H9 (cell line): ENCODE measurements around the gene KIF15. TPM values are rescaled to one million over a fixed set of nuclear protein-coding genes. Genes with fewer than 3 reads are reported as not detected.

Source experiments
- DNase-seq: peaks from one replicate; pipeline ENCODE4 v3.0.0-alpha.2; 2017
- H2AFZ ChIP-seq: one replicate; pipeline ENCODE4 v1.6.1; 2013; ENCODE audit warnings: mild to moderate bottlenecking, low read length, control low read depth, moderate library complexity
- H2AK5ac ChIP-seq: 2 replicates; pipeline ENCODE4 v1.6.1; 2013; ENCODE audit warnings: low read length, control low read depth, mixed read lengths; ENCODE audit not compliant: insufficient read length
- H2BK120ac ChIP-seq: one replicate; pipeline ENCODE4 v1.6.1; 2013; ENCODE audit warnings: low read depth, mild to moderate bottlenecking, low read length, control low read depth, inconsistent platforms; ENCODE audit not compliant: poor library complexity, severe bottlenecking
- H2BK12ac ChIP-seq: 2 replicates; pipeline ENCODE4 v1.6.1; 2013; ENCODE audit warnings: low read length, control low read depth, mixed read lengths, low read depth; ENCODE audit not compliant: insufficient read length
- H2BK15ac ChIP-seq: 2 replicates; pipeline ENCODE4 v1.6.1; 2013; ENCODE audit warnings: low read depth, low read length, control low read depth
- H2BK20ac ChIP-seq: one replicate; pipeline ENCODE4 v1.6.1; 2013; ENCODE audit warnings: low read depth, mild to moderate bottlenecking, low read length, control low read depth, inconsistent platforms; ENCODE audit not compliant: poor library complexity, severe bottlenecking
- H2BK5ac ChIP-seq: 2 replicates; pipeline ENCODE4 v1.6.1; 2013; ENCODE audit warnings: low read length, control low read depth, mixed read lengths; ENCODE audit not compliant: insufficient read length
- H3K14ac ChIP-seq: 2 replicates; pipeline ENCODE4 v1.6.1; 2013; ENCODE audit warnings: low read length, control low read depth; ENCODE audit not compliant: insufficient read depth
- H3K18ac ChIP-seq: 2 replicates; pipeline ENCODE4 v1.6.1; 2013; ENCODE audit warnings: low read depth, mild to moderate bottlenecking, mixed read lengths, low read length, control low read depth; ENCODE audit not compliant: insufficient read length
- H3K23ac ChIP-seq: 2 replicates; pipeline ENCODE4 v1.6.1; 2013; ENCODE audit warnings: low read length, control low read depth, mixed read lengths, low read depth; ENCODE audit not compliant: insufficient read length
- H3K23me2 ChIP-seq: 2 replicates; pipeline ENCODE4 v1.6.1; 2013; ENCODE audit warnings: low read depth, mild to moderate bottlenecking, mixed read lengths, low read length, control low read depth; ENCODE audit not compliant: insufficient read length, poor library complexity, severe bottlenecking
- H3K27ac ChIP-seq: 2 replicates; pipeline ENCODE4 v1.5.1; 2013; ENCODE audit warnings: low read length, control low read depth, mixed read lengths, low read depth; ENCODE audit not compliant: insufficient read length
- H3K27me3 ChIP-seq: 2 replicates; pipeline ENCODE4 v1.6.1; 2013; ENCODE audit warnings: low read length, control low read depth, inconsistent platforms; ENCODE audit not compliant: insufficient read depth
- H3K4ac ChIP-seq: 2 replicates; pipeline ENCODE4 v1.6.1; 2013; ENCODE audit warnings: low read depth, mild to moderate bottlenecking, control low read depth, inconsistent platforms, low read length, moderate library complexity
- H3K4me1 ChIP-seq: 2 replicates; pipeline ENCODE4 v1.6.1; 2013; ENCODE audit warnings: low read length, control low read depth, inconsistent platforms; ENCODE audit not compliant: insufficient read depth
- H3K4me2 ChIP-seq: 2 replicates; pipeline ENCODE4 v1.6.1; 2013; ENCODE audit warnings: low read length, control low read depth, mixed read lengths; ENCODE audit not compliant: insufficient read length, insufficient read depth
- H3K56ac ChIP-seq: 2 replicates; pipeline ENCODE4 v1.6.1; 2013; ENCODE audit warnings: low read depth, mild to moderate bottlenecking, mixed read lengths, low read length, control low read depth; ENCODE audit not compliant: insufficient read length
- H3K79me1 ChIP-seq: 2 replicates; pipeline ENCODE4 v1.6.1; 2013; ENCODE audit warnings: low read depth, mild to moderate bottlenecking, moderate library complexity, low read length, control low read depth, inconsistent platforms; ENCODE audit not compliant: insufficient read depth, poor library complexity, severe bottlenecking
- H3K79me2 ChIP-seq: 2 replicates; pipeline ENCODE4 v1.6.1; 2013; ENCODE audit warnings: low read length, control low read depth, inconsistent platforms; ENCODE audit not compliant: insufficient read depth
- H3K9ac ChIP-seq: 2 replicates; pipeline ENCODE4 v1.6.1; 2013; ENCODE audit warnings: low read length, control low read depth, mixed read lengths; ENCODE audit not compliant: insufficient read length; ENCODE audit errors: extremely low read depth
- H3K9me3 ChIP-seq: one replicate; pipeline ENCODE4 v1.6.1; 2013; ENCODE audit warnings: low read depth, low read length, inconsistent platforms; ENCODE audit not compliant: control insufficient read depth
- H3T11ph ChIP-seq: one replicate; pipeline ENCODE4 v1.6.1; 2013; ENCODE audit warnings: mild to moderate bottlenecking, low read length, control low read depth, inconsistent platforms
- H4K20me1 ChIP-seq: one replicate; pipeline ENCODE4 v1.6.1; 2013; ENCODE audit not compliant: control insufficient read depth, insufficient read length, insufficient read depth
- H4K5ac ChIP-seq: 2 replicates; pipeline ENCODE4 v1.6.1; 2013; ENCODE audit warnings: low read depth, mild to moderate bottlenecking, mixed read lengths, low read length, control low read depth; ENCODE audit not compliant: insufficient read length
- H4K8ac ChIP-seq: replicated peaks from 2 replicates; pipeline ENCODE4 v1.6.1; 2013; ENCODE audit warnings: low read length, control low read depth, mixed read lengths, low read depth; ENCODE audit not compliant: insufficient read length
- H4K91ac ChIP-seq: 2 replicates; pipeline ENCODE4 v1.6.1; 2013; ENCODE audit warnings: low read depth, mild to moderate bottlenecking, moderate library complexity, mixed read lengths, low read length, control low read depth; ENCODE audit not compliant: insufficient read length
- H3K27ac Mint-ChIP-seq, 3 experiments: 2 replicates in 2 of 3; 3 replicates in 1 of 3; pipeline ENCODE4 v1.8.0; 2020 to 2021; ENCODE audit warnings: mixed read lengths in 3 of 3, mild to moderate bottlenecking in 1 of 3, moderate library complexity in 1 of 3
- H3K27me3 Mint-ChIP-seq: 2 replicates; pipeline ENCODE4 v1.8.0; 2021; ENCODE audit warnings: low read depth, mild to moderate bottlenecking, moderate library complexity, mixed read lengths
- H3K36me3 Mint-ChIP-seq, 3 experiments: 2 replicates in 2 of 3; 3 replicates in 1 of 3; pipeline ENCODE4 v1.8.0; 2020 to 2021; ENCODE audit warnings: low read depth in 3 of 3, mixed read lengths in 3 of 3; ENCODE audit not compliant: insufficient read depth in 1 of 3
- H3K4me1 Mint-ChIP-seq, 2 experiments: 2 replicates each; pipeline ENCODE4 v1.8.0; 2020; ENCODE audit warnings: mixed read lengths in 2 of 2
- H3K4me3 Mint-ChIP-seq, 2 experiments: 2 replicates in 1 of 2; 3 replicates in 1 of 2; pipeline ENCODE4 v1.8.0; 2020 to 2021; ENCODE audit warnings: mild to moderate bottlenecking in 2 of 2, mixed read lengths in 2 of 2, moderate library complexity in 1 of 2
- H3K9me3 Mint-ChIP-seq, 2 experiments: 2 replicates in 1 of 2; 3 replicates in 1 of 2; pipeline ENCODE4 v1.8.0; 2020; ENCODE audit warnings: mild to moderate bottlenecking in 2 of 2, mixed read lengths in 2 of 2, moderate library complexity in 1 of 2
- CTCF ChIP-seq: fragments of 200-600 bp; sonication (generic); conservative IDR thresholded peaks from 3 replicates; pipeline ENCODE4 v1.8.0; 2021; ENCODE audit warnings: antibody characterized with exemption, mild to moderate bottlenecking
- WGBS: extraction: QIAGEN DNeasy Blood & Tissue Kit; methylation state at CpG from one replicate; pipeline ENCODE4 v1.1.7; 2013; ENCODE audit warnings: missing lambda C conversion rate, low lambda C conversion rate, mixed read lengths; ENCODE audit not compliant: insufficient read length; ENCODE audit errors: extremely low coverage; 5-methylcytosine and 5-hydroxymethylcytosine counted together
- total RNA-seq: library from RNA; stranded (reverse); gene quantifications from 2 replicates; pipeline ENCODE4 v1.2.1, GENCODE V29; 2021

Gene KIF15
- total RNA-seq, 1 experiment from 2014 or later, result 25.0 TPM

- H2BK15ac ChIP-seq, result no peak overlapping the region
- no peaks in the 10 kb centered on the region for H3K27me3 ChIP-seq
- H3K79me1 ChIP-seq, result no peaks in the 10 kb centered on the region
- peaks cover 78% of the 10 kb centered on the region for H3K9me3 ChIP-seq
- H3K36me3 Mint-ChIP-seq, result peaks cover 22 to 48% (median 40%) of the 10 kb centered on the region in 3 experiments
- H2AFZ ChIP-seq, result no peak overlapping the region
- no peak overlapping the region for H2BK5ac ChIP-seq
- H3K56ac ChIP-seq, result no peak overlapping the region
- H3K4me1 ChIP-seq, result no peaks in the 10 kb centered on the region
- H4K20me1 ChIP-seq, result no peaks in the 10 kb centered on the region
- no peak overlapping the region for H2BK20ac ChIP-seq
- no peaks in the 10 kb centered on the region for H3K79me2 ChIP-seq
- H3K27ac ChIP-seq, result no peak overlapping the region
- H3K14ac ChIP-seq, result no peak overlapping the region
- no peak overlapping the region for H2AK5ac ChIP-seq
- no peak for DNase-seq
- H3K23me2 ChIP-seq, result no peaks in the 10 kb centered on the region
- no peak overlapping the region for H2BK12ac ChIP-seq
- H3K4me3 Mint-ChIP-seq, result no peak overlapping the region
- no peak overlapping the region for H4K5ac ChIP-seq
- no CpG with 5 or more reads among the region's 10 CpGs for WGBS
- no peaks in the 10 kb centered on the region for H3K4me1 Mint-ChIP-seq
- no peak overlapping the region for H4K8ac ChIP-seq
- H3K27me3 Mint-ChIP-seq, result peaks cover 22% of the 10 kb centered on the region
- no peak overlapping the region for H3K4ac ChIP-seq
- H3T11ph ChIP-seq, result no peak overlapping the region
- no peak overlapping the region for H3K18ac ChIP-seq
- H3K27ac Mint-ChIP-seq, result no peak overlapping the region
- H3K4me2 ChIP-seq, result no peak overlapping the region
- no peak overlapping the region for H4K91ac ChIP-seq
- no peak for TF ChIP-seq CTCF
- no peak overlapping the region for H2BK120ac ChIP-seq
- peaks cover 90% of the 10 kb centered on the region in 2 experiments for H3K9me3 Mint-ChIP-seq
- no peak overlapping the region for H3K23ac ChIP-seq
- H3K9ac ChIP-seq, result no peak overlapping the region
These were observed 40.1 kb upstream of the KIF15 start for GRCh38 chr3:44721231-44722102.
